ENCODE measurements around the gene GSN. TPM values are rescaled to one million over a fixed set of nuclear protein-coding genes. Genes with fewer than 3 reads are reported as not detected.

Gene GSN
- total and polyA plus RNA-seq, 2 of the 8 experiments (the other 6 are each of a cell fraction or from before 2014, with no cell fraction given), result 52.3 to 94.5 TPM

DNA sequence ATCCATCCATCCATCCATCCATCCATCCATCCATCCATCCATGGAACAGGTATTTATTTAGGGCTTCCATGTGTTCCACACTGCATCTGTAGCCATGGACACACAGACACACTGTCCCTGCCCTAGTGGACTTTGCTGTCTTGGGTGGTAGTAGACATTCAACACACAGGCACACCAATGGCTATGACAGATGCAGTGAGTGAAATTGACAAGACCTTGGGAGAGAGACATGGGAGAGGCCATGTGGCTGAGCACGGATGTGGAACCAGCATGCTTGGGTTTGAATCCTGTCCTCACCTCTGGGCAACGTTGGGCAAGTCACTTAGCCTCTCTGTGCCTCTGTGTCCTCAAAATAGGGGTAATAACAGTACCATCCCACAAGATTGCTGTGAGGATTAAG lies 56.8 kb downstream of the GSN start (continued):
- TF ChIP-seq, protein P1, sequence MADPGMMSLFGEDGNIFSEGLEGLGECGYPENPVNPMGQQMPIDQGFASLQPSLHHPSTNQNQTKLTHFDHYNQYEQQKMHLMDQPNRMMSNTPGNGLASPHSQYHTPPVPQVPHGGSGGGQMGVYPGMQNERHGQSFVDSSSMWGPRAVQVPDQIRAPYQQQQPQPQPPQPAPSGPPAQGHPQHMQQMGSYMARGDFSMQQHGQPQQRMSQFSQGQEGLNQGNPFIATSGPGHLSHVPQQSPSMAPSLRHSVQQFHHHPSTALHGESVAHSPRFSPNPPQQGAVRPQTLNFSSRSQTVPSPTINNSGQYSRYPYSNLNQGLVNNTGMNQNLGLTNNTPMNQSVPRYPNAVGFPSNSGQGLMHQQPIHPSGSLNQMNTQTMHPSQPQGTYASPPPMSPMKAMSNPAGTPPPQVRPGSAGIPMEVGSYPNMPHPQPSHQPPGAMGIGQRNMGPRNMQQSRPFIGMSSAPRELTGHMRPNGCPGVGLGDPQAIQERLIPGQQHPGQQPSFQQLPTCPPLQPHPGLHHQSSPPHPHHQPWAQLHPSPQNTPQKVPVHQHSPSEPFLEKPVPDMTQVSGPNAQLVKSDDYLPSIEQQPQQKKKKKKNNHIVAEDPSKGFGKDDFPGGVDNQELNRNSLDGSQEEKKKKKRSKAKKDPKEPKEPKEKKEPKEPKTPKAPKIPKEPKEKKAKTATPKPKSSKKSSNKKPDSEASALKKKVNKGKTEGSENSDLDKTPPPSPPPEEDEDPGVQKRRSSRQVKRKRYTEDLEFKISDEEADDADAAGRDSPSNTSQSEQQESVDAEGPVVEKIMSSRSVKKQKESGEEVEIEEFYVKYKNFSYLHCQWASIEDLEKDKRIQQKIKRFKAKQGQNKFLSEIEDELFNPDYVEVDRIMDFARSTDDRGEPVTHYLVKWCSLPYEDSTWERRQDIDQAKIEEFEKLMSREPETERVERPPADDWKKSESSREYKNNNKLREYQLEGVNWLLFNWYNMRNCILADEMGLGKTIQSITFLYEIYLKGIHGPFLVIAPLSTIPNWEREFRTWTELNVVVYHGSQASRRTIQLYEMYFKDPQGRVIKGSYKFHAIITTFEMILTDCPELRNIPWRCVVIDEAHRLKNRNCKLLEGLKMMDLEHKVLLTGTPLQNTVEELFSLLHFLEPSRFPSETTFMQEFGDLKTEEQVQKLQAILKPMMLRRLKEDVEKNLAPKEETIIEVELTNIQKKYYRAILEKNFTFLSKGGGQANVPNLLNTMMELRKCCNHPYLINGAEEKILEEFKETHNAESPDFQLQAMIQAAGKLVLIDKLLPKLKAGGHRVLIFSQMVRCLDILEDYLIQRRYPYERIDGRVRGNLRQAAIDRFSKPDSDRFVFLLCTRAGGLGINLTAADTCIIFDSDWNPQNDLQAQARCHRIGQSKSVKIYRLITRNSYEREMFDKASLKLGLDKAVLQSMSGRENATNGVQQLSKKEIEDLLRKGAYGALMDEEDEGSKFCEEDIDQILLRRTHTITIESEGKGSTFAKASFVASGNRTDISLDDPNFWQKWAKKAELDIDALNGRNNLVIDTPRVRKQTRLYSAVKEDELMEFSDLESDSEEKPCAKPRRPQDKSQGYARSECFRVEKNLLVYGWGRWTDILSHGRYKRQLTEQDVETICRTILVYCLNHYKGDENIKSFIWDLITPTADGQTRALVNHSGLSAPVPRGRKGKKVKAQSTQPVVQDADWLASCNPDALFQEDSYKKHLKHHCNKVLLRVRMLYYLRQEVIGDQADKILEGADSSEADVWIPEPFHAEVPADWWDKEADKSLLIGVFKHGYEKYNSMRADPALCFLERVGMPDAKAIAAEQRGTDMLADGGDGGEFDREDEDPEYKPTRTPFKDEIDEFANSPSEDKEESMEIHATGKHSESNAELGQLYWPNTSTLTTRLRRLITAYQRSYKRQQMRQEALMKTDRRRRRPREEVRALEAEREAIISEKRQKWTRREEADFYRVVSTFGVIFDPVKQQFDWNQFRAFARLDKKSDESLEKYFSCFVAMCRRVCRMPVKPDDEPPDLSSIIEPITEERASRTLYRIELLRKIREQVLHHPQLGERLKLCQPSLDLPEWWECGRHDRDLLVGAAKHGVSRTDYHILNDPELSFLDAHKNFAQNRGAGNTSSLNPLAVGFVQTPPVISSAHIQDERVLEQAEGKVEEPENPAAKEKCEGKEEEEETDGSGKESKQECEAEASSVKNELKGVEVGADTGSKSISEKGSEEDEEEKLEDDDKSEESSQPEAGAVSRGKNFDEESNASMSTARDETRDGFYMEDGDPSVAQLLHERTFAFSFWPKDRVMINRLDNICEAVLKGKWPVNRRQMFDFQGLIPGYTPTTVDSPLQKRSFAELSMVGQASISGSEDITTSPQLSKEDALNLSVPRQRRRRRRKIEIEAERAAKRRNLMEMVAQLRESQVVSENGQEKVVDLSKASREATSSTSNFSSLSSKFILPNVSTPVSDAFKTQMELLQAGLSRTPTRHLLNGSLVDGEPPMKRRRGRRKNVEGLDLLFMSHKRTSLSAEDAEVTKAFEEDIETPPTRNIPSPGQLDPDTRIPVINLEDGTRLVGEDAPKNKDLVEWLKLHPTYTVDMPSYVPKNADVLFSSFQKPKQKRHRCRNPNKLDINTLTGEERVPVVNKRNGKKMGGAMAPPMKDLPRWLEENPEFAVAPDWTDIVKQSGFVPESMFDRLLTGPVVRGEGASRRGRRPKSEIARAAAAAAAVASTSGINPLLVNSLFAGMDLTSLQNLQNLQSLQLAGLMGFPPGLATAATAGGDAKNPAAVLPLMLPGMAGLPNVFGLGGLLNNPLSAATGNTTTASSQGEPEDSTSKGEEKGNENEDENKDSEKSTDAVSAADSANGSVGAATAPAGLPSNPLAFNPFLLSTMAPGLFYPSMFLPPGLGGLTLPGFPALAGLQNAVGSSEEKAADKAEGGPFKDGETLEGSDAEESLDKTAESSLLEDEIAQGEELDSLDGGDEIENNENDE (IDR thresholded peaks at IDR 0.05; ENCODE audit: insufficient replicate concordance, low read length), result no peak
- no peak for TF ChIP-seq JUND (IDR thresholded peaks at IDR 0.05; ENCODE audit: low read length)
- TF ChIP-seq MAFK (IDR thresholded peaks at IDR 0.05; ENCODE audit: low read depth, low read length), result no peak
- TF ChIP-seq CBX5 (IDR thresholded peaks at IDR 0.05; ENCODE audit: low read depth, low read length), result no peak
- TF ChIP-seq HDAC6 (IDR thresholded peaks at IDR 0.05; ENCODE audit: low read depth, low read length), result no peak
- TF ChIP-seq BCL11A (IDR thresholded peaks at IDR 0.05; ENCODE audit: low read depth in 2 of 2, low read length in 2 of 2), result no peak
- TF ChIP-seq TEAD4 (IDR thresholded peaks at IDR 0.05; ENCODE audit: low read depth, low read length), result no peak
- TF ChIP-seq ATF2 (IDR thresholded peaks at IDR 0.05; ENCODE audit: low read length), result no peak
- TF ChIP-seq RNF2 (IDR thresholded peaks at IDR 0.05; ENCODE audit: borderline replicate concordance, low read depth, low read length, missing control alignments, poor library complexity, severe bottlenecking), result no peak

All from H1 (cell line).